LNCaP clone FGC (cell line): ENCODE measurements around the gene SHANK1.

Experiments used
- DNase-seq: peaks from one replicate; pipeline ENCODE4 v3.0.0-alpha.2; 2011; ENCODE audit warnings: low read depth
- H3K4me3 ChIP-seq: 2 replicates; pipeline ENCODE4 v1.5.1; 2011; ENCODE audit warnings: mild to moderate bottlenecking, low read depth, low read length, control low read depth
- TF ChIP-seq, protein P1 (sequence below): IDR thresholded peaks from 2 replicates; pipeline ENCODE4 v1.5.1; 2012; ENCODE audit warnings: mild to moderate bottlenecking; ENCODE audit not compliant: control insufficient read depth, insufficient read depth; ENCODE audit errors: extremely low read depth

The SHANK1 gene

DNA sequence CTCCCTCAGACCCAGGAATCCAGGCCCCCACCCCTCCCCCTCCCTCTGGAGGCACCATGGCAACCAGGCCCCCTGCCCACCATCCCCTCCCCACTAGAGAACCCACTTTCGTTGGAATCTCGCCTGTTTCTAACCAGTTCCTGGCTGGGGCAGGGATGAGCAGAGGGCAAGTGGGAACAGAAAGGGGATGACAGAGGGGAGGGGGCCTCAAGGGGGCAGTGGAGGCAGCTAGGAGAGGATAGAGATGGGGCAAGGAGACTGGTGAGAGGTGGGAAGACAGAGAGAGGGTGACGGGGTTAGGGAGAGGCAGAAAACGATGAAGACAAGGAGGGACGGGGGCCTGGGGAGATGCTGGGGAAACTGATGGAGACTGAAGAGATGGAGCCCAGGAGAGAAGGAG, 70.9 kb downstream of the SHANK1 start:
- no peak overlapping the region for H3K4me3 ChIP-seq
- no peak for DNase-seq
- TF ChIP-seq, protein P1, sequence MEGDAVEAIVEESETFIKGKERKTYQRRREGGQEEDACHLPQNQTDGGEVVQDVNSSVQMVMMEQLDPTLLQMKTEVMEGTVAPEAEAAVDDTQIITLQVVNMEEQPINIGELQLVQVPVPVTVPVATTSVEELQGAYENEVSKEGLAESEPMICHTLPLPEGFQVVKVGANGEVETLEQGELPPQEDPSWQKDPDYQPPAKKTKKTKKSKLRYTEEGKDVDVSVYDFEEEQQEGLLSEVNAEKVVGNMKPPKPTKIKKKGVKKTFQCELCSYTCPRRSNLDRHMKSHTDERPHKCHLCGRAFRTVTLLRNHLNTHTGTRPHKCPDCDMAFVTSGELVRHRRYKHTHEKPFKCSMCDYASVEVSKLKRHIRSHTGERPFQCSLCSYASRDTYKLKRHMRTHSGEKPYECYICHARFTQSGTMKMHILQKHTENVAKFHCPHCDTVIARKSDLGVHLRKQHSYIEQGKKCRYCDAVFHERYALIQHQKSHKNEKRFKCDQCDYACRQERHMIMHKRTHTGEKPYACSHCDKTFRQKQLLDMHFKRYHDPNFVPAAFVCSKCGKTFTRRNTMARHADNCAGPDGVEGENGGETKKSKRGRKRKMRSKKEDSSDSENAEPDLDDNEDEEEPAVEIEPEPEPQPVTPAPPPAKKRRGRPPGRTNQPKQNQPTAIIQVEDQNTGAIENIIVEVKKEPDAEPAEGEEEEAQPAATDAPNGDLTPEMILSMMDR: no peak

DNA sequence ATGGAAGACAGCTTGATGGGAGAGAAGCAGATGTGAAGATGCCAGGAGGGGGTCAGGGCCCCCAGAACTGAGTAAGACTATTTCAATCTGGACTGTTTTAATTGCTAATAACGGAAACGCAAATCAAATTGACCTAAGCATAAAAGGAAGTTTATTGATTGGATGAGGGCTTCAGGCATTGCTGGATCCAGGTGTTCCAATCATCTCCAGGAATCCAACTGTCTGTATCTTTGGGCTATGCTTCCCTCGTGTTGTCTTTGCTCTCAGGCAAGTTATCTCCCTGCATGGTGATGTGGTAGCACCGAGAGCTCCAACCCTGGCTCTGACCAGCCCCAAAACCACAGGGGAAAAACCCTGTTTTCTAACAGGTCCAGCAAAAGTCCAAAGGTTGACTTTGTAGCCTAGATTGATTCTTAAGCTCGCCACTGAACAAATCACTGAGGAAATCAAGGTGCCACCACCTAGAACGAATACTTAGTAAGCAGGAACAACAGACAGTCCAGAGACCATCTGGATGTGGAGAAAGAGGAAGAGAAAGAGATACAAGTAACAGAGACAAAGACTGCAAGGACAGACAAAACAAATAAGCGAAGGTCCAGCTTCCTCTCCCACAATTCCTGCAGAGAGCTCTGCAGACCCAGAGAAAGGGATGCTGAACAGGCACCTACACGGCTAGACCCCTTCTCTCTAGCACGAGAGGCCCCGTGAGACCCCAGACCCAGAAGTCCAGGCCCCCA, 71.6 kb downstream of the SHANK1 start:
- no peak overlapping the region for H3K4me3 ChIP-seq
- TF ChIP-seq, protein P1: no peak
- DNase-seq: no peak

DNA sequence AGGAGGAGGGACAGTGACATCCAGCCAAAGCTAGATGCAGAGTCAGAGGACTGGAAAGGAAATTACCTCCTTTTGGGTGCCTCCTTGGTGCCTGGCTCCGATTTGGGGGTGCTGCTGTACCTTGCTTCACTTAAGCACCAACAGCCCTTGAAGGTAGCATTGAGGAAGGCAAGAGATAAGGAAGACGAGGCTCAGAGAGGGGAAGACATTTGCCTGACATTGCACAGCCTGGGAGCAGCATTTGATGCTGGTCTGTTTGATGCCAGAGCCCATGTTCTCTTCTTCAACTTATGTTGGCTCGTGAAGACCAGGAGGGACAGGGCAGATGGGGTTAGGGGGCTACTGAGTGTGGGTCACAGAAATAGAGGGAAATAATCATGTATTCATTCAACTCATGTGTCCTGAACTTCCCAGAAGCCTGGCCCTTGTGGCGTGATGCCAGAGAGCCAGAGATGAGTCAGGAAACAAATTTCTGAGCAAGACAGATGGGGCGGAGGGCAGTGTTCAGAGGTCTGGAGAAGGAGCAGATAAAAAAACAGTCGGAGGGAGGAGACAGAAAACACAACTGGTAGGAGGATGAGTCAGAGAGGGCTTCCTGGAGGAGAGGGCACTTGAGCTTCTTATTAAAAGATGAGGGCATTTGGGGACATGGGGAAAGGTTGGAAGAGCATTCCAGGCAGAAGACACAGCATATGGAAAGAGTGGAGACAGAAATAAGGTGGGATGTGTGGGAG, 73.4 kb downstream of the SHANK1 start:
- TF ChIP-seq, protein P1: no peak
- no peak for DNase-seq
- no peak overlapping the region for H3K4me3 ChIP-seq

DNA sequence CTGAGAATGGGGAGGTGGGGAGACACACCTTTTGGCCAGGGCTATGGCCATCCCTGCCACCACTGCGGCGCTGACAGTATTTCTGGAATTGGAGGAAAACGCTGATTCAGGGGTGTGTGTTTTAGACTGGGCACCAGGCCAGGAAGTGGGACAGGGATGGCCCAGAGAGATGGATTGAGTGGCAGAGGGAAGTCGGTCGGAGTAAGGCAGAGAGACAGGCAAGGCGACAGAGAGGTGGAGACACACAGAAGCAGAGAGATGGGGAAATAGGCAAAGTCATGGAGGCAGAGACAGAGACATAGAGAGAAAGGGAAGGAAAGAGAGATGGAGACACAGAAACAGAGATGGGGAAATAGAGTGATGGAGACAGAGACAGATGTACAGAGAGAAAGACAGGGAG, 74.5 kb downstream of the SHANK1 start:
- H3K4me3 ChIP-seq: no peak overlapping the region
- TF ChIP-seq, protein P1: no peak
- no peak for DNase-seq

DNA sequence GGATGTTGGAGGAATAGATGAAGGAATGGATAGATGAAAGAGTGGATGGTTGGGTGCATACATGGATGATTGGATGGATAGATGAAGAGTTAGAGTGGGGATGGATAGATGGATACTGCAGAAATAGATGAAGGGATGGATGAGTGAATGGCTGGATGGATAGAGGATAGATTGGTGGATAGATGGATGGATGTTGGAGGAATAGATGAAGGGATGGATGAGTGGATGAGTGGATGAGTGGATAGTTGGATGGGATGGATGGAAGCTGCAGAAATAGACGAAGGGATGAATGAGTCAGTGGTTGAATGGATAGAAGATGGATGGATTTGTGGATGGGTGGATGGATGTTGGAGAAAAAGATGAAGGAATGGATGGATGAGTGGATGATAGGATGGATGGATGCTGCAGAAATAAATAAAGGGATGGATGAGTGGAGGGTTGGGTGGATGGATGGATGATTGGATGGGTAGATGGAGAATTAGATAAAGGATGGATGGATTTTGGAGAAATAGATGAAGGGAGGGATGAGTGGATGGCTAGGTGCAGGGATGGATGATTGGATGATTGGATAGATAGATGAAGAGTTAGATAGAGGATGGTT, 75.2 kb downstream of the SHANK1 start:
- DNase-seq: no peak
- no peak overlapping the region for H3K4me3 ChIP-seq
- TF ChIP-seq, protein P1: no peak

DNA sequence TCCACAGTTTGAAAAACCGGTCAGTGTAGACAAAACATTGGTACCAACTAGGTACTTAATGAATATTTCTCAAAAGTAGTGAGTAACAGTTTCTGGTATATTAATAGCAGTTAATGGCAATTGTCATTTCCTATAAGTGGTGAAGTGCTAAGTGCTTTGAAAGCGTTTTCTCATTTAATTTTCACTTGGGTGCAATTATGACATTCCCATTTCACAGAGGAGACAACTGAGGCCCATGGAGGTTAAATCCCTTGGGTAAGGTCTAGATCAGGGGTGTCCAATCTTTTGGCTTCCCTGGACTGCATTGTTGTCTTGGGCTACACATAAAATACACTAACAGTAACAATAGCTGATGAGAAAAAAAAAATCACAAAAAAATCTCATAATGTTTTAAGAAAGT, 79.2 kb downstream of the SHANK1 start:
- TF ChIP-seq, protein P1: no peak
- H3K4me3 ChIP-seq: no peak overlapping the region
- no peak for DNase-seq
